Measurements from ENCODE around the gene SYCP2. TPM values are rescaled to one million over a fixed set of nuclear protein-coding genes. Genes with fewer than 3 reads are reported as not detected.

SYCP2 gene
- polyA plus RNA-seq, 1 donor (not counting 4 experiments of a cell fraction or from before 2014, with no cell fraction given): 0.12 TPM

DNA sequence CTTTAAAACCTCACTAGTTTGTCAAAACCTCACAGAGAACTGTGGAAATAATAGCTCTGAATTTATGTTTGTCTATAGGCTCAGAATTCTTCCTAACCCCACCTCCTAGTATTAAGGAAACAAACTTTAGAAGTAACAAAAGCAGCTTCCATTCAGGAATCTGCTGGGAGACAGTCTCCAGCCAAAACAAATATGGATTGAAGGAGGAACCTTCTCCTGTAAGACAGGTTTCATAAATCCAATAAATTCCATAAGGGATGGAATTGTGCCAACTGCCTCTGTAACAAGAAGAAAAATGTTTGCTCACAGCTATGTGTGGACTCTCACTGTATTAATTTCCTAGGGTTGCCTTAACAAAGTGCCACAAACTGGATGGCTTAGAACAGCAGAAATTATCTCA is 7.5 kb downstream of the SYCP2 start:
- FAIRE-seq (no peak), DNase-seq (ENCODE audit: low read depth, low spot score) (no peak)
- TF ChIP-seq EZH2 (IDR thresholded peaks at IDR 0.05; ENCODE audit: low read length): no peak
- TF ChIP-seq, protein P1, sequence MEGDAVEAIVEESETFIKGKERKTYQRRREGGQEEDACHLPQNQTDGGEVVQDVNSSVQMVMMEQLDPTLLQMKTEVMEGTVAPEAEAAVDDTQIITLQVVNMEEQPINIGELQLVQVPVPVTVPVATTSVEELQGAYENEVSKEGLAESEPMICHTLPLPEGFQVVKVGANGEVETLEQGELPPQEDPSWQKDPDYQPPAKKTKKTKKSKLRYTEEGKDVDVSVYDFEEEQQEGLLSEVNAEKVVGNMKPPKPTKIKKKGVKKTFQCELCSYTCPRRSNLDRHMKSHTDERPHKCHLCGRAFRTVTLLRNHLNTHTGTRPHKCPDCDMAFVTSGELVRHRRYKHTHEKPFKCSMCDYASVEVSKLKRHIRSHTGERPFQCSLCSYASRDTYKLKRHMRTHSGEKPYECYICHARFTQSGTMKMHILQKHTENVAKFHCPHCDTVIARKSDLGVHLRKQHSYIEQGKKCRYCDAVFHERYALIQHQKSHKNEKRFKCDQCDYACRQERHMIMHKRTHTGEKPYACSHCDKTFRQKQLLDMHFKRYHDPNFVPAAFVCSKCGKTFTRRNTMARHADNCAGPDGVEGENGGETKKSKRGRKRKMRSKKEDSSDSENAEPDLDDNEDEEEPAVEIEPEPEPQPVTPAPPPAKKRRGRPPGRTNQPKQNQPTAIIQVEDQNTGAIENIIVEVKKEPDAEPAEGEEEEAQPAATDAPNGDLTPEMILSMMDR (optimal IDR thresholded peaks at IDR 0.05 in 1 of 3, IDR thresholded peaks at IDR 0.05 in 1 of 3, conservative IDR thresholded peaks at IDR 0.05 in 1 of 3; ENCODE audit: extremely low read depth in 1 of 3, insufficient read depth in 2 of 3, low read length in 3 of 3): no peak
- Histone ChIP-seq H3K9me3 (ENCODE audit: control insufficient read depth, low read depth, low read length) (no peaks in the 10 kb centered on the region), H3K36me3 (ENCODE audit: control insufficient read depth in 2 of 2, extremely low read depth in 1 of 2, insufficient read depth in 2 of 2, low read length in 2 of 2) (no peaks in the 10 kb centered on the region), H3K79me2 (ENCODE audit: control insufficient read depth, insufficient read depth, low read length) (no peaks in the 10 kb centered on the region), H3K4me1 (ENCODE audit: control insufficient read depth, extremely low read depth, insufficient read depth, low read length) (no peaks in the 10 kb centered on the region), H4K20me1 (ENCODE audit: control insufficient read depth, extremely low read depth, insufficient read depth, low read length) (no peaks in the 10 kb centered on the region), H3K9me1 (ENCODE audit: control insufficient read depth, extremely low read depth, insufficient read depth, low read length) (no peaks in the 10 kb centered on the region), H3K4me2 (ENCODE audit: control insufficient read depth, extremely low read depth, insufficient read depth, low read depth, low read length) (no peak overlapping the region), H3K9ac (ENCODE audit: control insufficient read depth, extremely low read depth, insufficient read depth, low read length) (no peak overlapping the region), H3K4me3 (ENCODE audit: control insufficient read depth in 2 of 3, extremely low read depth in 1 of 3, insufficient read depth in 2 of 3, low read depth in 1 of 3, low read length in 3 of 3) (no peak overlapping the region), H3K27me3 (ENCODE audit: control insufficient read depth, extremely low read depth, insufficient read depth, low read length) (no peaks in the 10 kb centered on the region), H2AFZ (ENCODE audit: control insufficient read depth, low read length) (no peak overlapping the region), H3K27ac (ENCODE audit: control insufficient read depth, insufficient read depth, low read length) (no peak overlapping the region)
- dilution Hi-C loops (cut with MboI; ENCODE audit: extremely low pct_ligation_motif_present, low sequenced_read_pairs): no loop called here

DNA sequence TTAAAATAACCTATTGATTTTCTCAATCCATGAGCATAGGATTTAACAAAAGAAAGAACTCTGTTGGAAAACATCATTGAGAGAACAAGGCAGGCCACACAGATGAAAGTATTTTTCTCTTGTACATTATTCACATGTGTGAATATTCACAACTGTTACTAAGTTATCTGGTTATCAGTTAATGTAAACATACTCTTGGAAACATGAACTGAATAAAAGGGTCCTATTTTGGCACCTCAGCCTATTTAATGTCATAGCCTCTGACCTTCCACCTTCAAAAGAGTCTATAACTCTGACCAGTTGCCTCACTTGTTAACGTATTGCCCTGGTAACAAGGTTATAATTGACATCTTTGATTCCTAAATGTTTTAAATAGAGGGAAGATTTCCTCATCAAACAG is 8.1 kb downstream of the SYCP2 start:
- Histone ChIP-seq H3K9me1 (ENCODE audit: control insufficient read depth, extremely low read depth, insufficient read depth, low read length) (no peaks in the 10 kb centered on the region), H3K4me3 (ENCODE audit: control insufficient read depth in 2 of 3, extremely low read depth in 1 of 3, insufficient read depth in 2 of 3, low read depth in 1 of 3, low read length in 3 of 3) (no peak overlapping the region), H3K9ac (ENCODE audit: control insufficient read depth, extremely low read depth, insufficient read depth, low read length) (no peak overlapping the region), H3K27ac (ENCODE audit: control insufficient read depth, insufficient read depth, low read length) (no peak overlapping the region), H3K4me1 (ENCODE audit: control insufficient read depth, extremely low read depth, insufficient read depth, low read length) (no peaks in the 10 kb centered on the region), H2AFZ (ENCODE audit: control insufficient read depth, low read length) (no peak overlapping the region), H3K4me2 (ENCODE audit: control insufficient read depth, extremely low read depth, insufficient read depth, low read depth, low read length) (no peak overlapping the region), H3K79me2 (ENCODE audit: control insufficient read depth, insufficient read depth, low read length) (no peaks in the 10 kb centered on the region), H3K27me3 (ENCODE audit: control insufficient read depth, extremely low read depth, insufficient read depth, low read length) (no peaks in the 10 kb centered on the region), H4K20me1 (ENCODE audit: control insufficient read depth, extremely low read depth, insufficient read depth, low read length) (no peaks in the 10 kb centered on the region), H3K9me3 (ENCODE audit: control insufficient read depth, low read depth, low read length) (no peaks in the 10 kb centered on the region), H3K36me3 (ENCODE audit: control insufficient read depth in 2 of 2, extremely low read depth in 1 of 2, insufficient read depth in 2 of 2, low read length in 2 of 2) (no peaks in the 10 kb centered on the region)
- DNase-seq (ENCODE audit: low read depth, low spot score) (no peak), FAIRE-seq (no peak)
- dilution Hi-C loops (cut with MboI; ENCODE audit: extremely low pct_ligation_motif_present, low sequenced_read_pairs): no loop called here
- TF ChIP-seq, protein P1 (optimal IDR thresholded peaks at IDR 0.05 in 1 of 3, IDR thresholded peaks at IDR 0.05 in 1 of 3, conservative IDR thresholded peaks at IDR 0.05 in 1 of 3; ENCODE audit: extremely low read depth in 1 of 3, insufficient read depth in 2 of 3, low read length in 3 of 3): no peak
- no peak for TF ChIP-seq EZH2 (IDR thresholded peaks at IDR 0.05; ENCODE audit: low read length)

Data from keratinocyte (primary cell).